GM12878 (cell line): ENCODE results near the gene PLET1. TPM values are rescaled to one million over a fixed set of nuclear protein-coding genes. Genes with fewer than 3 reads are reported as not detected.
A peak's percentile ranks its signal among the peaks of the same experiment; 100 is the strongest.

Source experiments
- ATAC-seq: fragments of 200-7000 bp; cut with Tn5 transposase; 3 replicates; pipeline ENCODE4 v1.9.1; 2020; ENCODE audit warnings: mild to moderate bottlenecking, moderate library complexity
- Bru-seq: library from RNA; stranded (reverse); fragments of 400-500 nt; gene quantifications from one replicate; lab custom pipeline; 2021; lab: Mats Ljungman, UMichigan
- BruChase-seq, 2 experiments: library from RNA; stranded (reverse); fragments of 400-500 nt; gene quantifications; one replicate each; lab custom pipeline; 2021; lab: Mats Ljungman, UMichigan
- BruUV-seq: library from RNA; stranded (reverse); fragments of 400-500 nt; replicated peaks from 2 replicates; lab custom pipeline; 2021; lab: Mats Ljungman, UMichigan
- CTCF ChIA-PET: fragments of 300-600 bp; sonication (Branson Sonifier 250); formaldehyde crosslinking; extraction: SDS; loops from one replicate; lab custom pipeline; 2021; ENCODE audit warnings: inconsistent platforms; lab: Yijun Ruan, JAX
- POLR2A ChIA-PET: fragments of 350-600 bp; formaldehyde crosslinking; extraction: SDS; loops from one replicate; lab custom pipeline; 2021; ENCODE audit warnings: inconsistent platforms; lab: Charles Lee
- RAD21 ChIA-PET: fragments of 300-600 bp; sonication (Branson Sonifier 250); formaldehyde crosslinking; loops from one replicate; lab custom pipeline; 2023; ENCODE audit warnings: antibody characterized with exemption; ENCODE audit not compliant: unreplicated experiment; lab: Charles Lee
- SMC1A ChIA-PET: fragments of 300-600 bp; sonication (Branson Sonifier 250); formaldehyde crosslinking; loops from one replicate; lab custom pipeline; 2023; ENCODE audit not compliant: unreplicated experiment, uncharacterized antibody; lab: Charles Lee
- DNase-seq: peaks from one replicate; pipeline ENCODE4 v3.0.0-alpha.2; 2011; ENCODE audit warnings: low read depth, low spot score
- FAIRE-seq: peaks from 3 replicates; lab custom pipeline; 2011; peaks lifted over from hg19 to GRCh38; lab: Jason Lieb, UNC
- H2AFZ ChIP-seq: 2 replicates; pipeline ENCODE4 v1.6.0; 2011; ENCODE audit warnings: low read depth, low read length, control low read depth; ENCODE audit not compliant: control insufficient read depth
- H3K27ac ChIP-seq: 2 replicates; pipeline ENCODE4 v1.5.1; 2011; ENCODE audit warnings: control low read depth; ENCODE audit not compliant: control insufficient read depth, insufficient read depth
- H3K27me3 ChIP-seq, 2 experiments: replicated peaks in 1 of 2; 2 replicates each; pipeline versions ENCODE4 v1.6.0 to v1.6.1; 2011; ENCODE audit warnings: low read length in 1 of 2; ENCODE audit not compliant: control insufficient read depth in 2 of 2, insufficient read depth in 2 of 2
- H3K36me3 ChIP-seq, 2 experiments: 2 replicates each; pipeline ENCODE4 v1.5.1; 2011; ENCODE audit warnings: low read length in 1 of 2; ENCODE audit not compliant: control insufficient read depth in 2 of 2, insufficient read depth in 2 of 2
- H3K4me1 ChIP-seq: 2 replicates; pipeline ENCODE4 v1.6.1; 2011; ENCODE audit warnings: mild to moderate bottlenecking, low read length, moderate library complexity, mixed read lengths; ENCODE audit not compliant: control insufficient read depth, insufficient read depth
- H3K4me2 ChIP-seq: 2 replicates; pipeline ENCODE4 v1.6.0; 2011; ENCODE audit warnings: control low read depth; ENCODE audit not compliant: control insufficient read depth, insufficient read depth
- H3K4me3 ChIP-seq: fragments of 200-600 bp; sonication (generic); 2 replicates; pipeline ENCODE4 v1.5.1; 2016
- H3K79me2 ChIP-seq: 2 replicates; pipeline ENCODE4 v1.6.0; 2011; ENCODE audit warnings: low read length; ENCODE audit not compliant: control insufficient read depth, insufficient read depth
- H3K9ac ChIP-seq: 2 replicates; pipeline ENCODE4 v1.8.0; 2011; ENCODE audit warnings: low read length, control low read depth, mixed read lengths; ENCODE audit not compliant: control insufficient read depth, insufficient read depth
- H3K9me3 ChIP-seq: replicated peaks from 3 replicates; pipeline ENCODE4 v1.5.1; 2011; ENCODE audit warnings: mild to moderate bottlenecking, low read length; ENCODE audit not compliant: control insufficient read depth, insufficient read depth
- H4K20me1 ChIP-seq: 2 replicates; pipeline ENCODE4 v1.6.0; 2011; ENCODE audit not compliant: control insufficient read depth, insufficient read depth
- BACH1 ChIP-seq: fragments of 450-650 bp; IDR thresholded peaks from 2 replicates; pipeline ENCODE4 v1.6.1; 2017; ENCODE audit warnings: mild to moderate bottlenecking, borderline replicate concordance
- HDAC6 ChIP-seq: fragments of 200-600 bp; sonication (generic); IDR thresholded peaks from one replicate; pipeline ENCODE4 v1.8.0; 2017; ENCODE audit warnings: antibody characterized with exemption; ENCODE audit not compliant: unreplicated experiment
- MYC ChIP-seq: IDR thresholded peaks from 2 replicates; pipeline ENCODE4 v1.6.1; 2011; ENCODE audit warnings: mild to moderate bottlenecking, low read length, moderate library complexity, inconsistent platforms; ENCODE audit not compliant: insufficient read depth, insufficient replicate concordance, insufficient read length, severe bottlenecking
- NR2F1 ChIP-seq: fragments of 450-650 bp; conservative IDR thresholded peaks from 2 replicates; pipeline ENCODE4 v1.6.1; 2017; ENCODE audit warnings: mild to moderate bottlenecking
- WGBS: methylation state at CpG from one replicate; pipeline ENCODE4 v1.1.6; 2016; ENCODE audit warnings: low lambda C conversion rate; ENCODE audit not compliant: insufficient replicate concordance, insufficient coverage; ENCODE audit errors: missing lambda C conversion rate; 5-methylcytosine and 5-hydroxymethylcytosine counted together
- in situ Hi-C: fragments of 300-500 bp; cut with MboI; formaldehyde crosslinking; loops from 9 replicates; pipeline ENCODE4 v1.14.3; 2018; ENCODE audit warnings: mixed read lengths
- intact Hi-C: fragments of 100-400 bp; cut with micrococcal nuclease; formaldehyde crosslinking; loops from one replicate; pipeline ENCODE4 v1.14.2; 2022; ENCODE audit not compliant: unreplicated experiment
- long read RNA-seq, 2 experiments: library from polyadenylated mRNA; unstranded; transcript quantifications; one replicate each; pipeline ENCODE4 v2.0.0, GENCODE V29; 2019 to 2020
- polyA minus RNA-seq, 3 experiments: library from RNA; depleted of rRNA, polyadenylated mRNA; stranded (reverse); fragments of >200 nt; gene quantifications; 2 replicates each; pipeline ENCODE4 v1.2.3, GENCODE V29; 2011
- polyA plus RNA-seq, 11 experiments: library from polyadenylated mRNA; depleted of rRNA in 4 of 11; unstranded in 6 of 11; stranded (reverse) in 5 of 11; fragments of >200 nt; fragmentation: Nextera tagmentation in 4 of 11; fragmentation: Illumina TruSeq in 1 of 11; extraction: Ambion mirVana in 4 of 11; extraction: Trizol in 1 of 11; gene quantifications; 1 replicate in 1 of 11; 2 replicates in 10 of 11; pipeline versions ENCODE4 v1.2.1 to v1.2.3, GENCODE V29; 2011 to 2016; ENCODE audit warnings: inconsistent platforms in 2 of 11, missing spikeins in 2 of 11, low read depth in 1 of 11
- total RNA-seq, 4 experiments: library from RNA; depleted of rRNA in 3 of 4; stranded (reverse); fragments of >200 nt in 3 of 4; fragmentation: Illumina TruSeq in 1 of 4; extraction: Trizol in 1 of 4; gene quantifications; 2 replicates each; pipeline versions ENCODE4 v1.2.1 to v1.2.3, GENCODE V29; 2013 to 2021

PLET1 gene, protein sequence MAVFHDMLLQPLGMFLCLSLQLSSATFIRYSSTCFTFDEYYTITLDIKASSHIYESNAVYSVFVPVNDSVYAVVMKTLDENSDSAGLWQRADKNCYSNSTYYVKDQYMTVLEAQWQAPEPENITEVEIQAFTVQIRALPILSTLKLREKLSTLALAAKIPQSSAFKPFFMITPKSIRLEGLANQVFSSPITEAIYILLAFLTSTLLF
- not detected in 2 replicates for total RNA-seq (2013; cell fraction: nucleolus; rRNA removed)
- total RNA-seq (2014; rRNA removed) (not detected in 2 replicates), total RNA-seq (2014; rRNA removed; fragmentation: Illumina TruSeq; extraction: Trizol) (not detected in 2 replicates), total RNA-seq (2021) (not detected in 2 replicates), polyA plus RNA-seq (2011; rRNA removed) (not detected in 2 replicates), polyA plus RNA-seq (2014; fragmentation: Illumina TruSeq; extraction: Trizol) (not detected in 2 replicates), polyA plus RNA-seq (2014; fragmentation: Nextera tagmentation; extraction: Ambion mirVana) (not detected), polyA plus RNA-seq (2014; rRNA removed) (not detected in 2 replicates), polyA plus RNA-seq (2016; fragmentation: Nextera tagmentation; extraction: Ambion mirVana) (not detected), polyA minus RNA-seq (2011; rRNA and poly(A)+ RNA removed) (not detected in 2 replicates), Bru-seq, nascent RNA (percentile 6 among the genes with signal in this experiment), BruChase-seq, experiment 1, labeled RNA remaining after a 6-hour chase (percentile 14 among the genes with signal in this experiment), BruChase-seq, experiment 2, labeled RNA remaining after a 2-hour chase (not detected)
- not detected for polyA plus RNA-seq (2011; ENCODE audit: low read depth)
- polyA plus RNA-seq (2011; cell fraction: cytosol; rRNA removed): not detected in 2 replicates
- polyA plus RNA-seq (2011; cell fraction: nucleus; rRNA removed): not detected in 2 replicates
- polyA plus RNA-seq (2012): not detected in 2 replicates
- polyA minus RNA-seq (2011; cell fraction: cytosol; rRNA and poly(A)+ RNA removed): not detected in 2 replicates
- not detected in 2 replicates for polyA minus RNA-seq (2011; cell fraction: nucleus; rRNA and poly(A)+ RNA removed)
- long read RNA-seq, experiment 1: 0 reads
- long read RNA-seq, experiment 2, partial matches to known transcripts: 0 of 1 reads
- long read RNA-seq, experiment 2, other reads (novel, unspliced or antisense): 1 of 1 reads

DNA sequence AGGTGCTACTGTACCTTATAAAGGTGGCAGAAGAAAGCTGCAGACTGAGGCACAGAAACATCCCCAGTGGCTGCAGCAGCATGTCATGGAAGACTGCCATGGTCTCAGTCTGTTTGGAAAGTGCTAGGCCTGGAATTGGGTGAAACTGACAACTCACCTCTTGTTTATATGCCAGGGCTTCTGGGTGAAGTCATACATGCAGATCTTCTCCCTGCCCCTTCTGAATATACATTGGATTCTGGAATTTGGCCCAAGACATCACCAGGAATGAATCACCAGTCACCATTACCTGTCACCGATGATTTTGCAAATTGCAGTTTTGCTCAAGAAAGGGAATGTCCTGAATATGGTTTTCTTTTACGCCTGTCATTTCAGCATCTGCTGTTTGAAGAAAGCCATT, at the start of gene PLET1:
Gene PLET1, minus strand, starts transcription at position 371 of the 400 bp plus-strand sequence. Its CDS starts 271 bp downstream, at position 100.
- in situ Hi-C loops (no loop called here), intact Hi-C loops (no loop called here)
- Histone ChIP-seq H3K4me2 (no peak within 1 kb of the TSS), H4K20me1 (no peaks in the 10 kb centered on the region), H2AFZ (no peak within 1 kb of the TSS), H3K4me1 (no peaks in the 10 kb centered on the region), H3K36me3 (no peaks in the 10 kb centered on the region), H3K9ac (no peak within 1 kb of the TSS), H3K4me3 (no peak within 1 kb of the TSS), H3K27ac (no peak within 1 kb of the TSS), H3K9me3 (no peaks in the 10 kb centered on the region), H3K27me3 (no peaks in the 10 kb centered on the region), H3K79me2 (no peaks in the 10 kb centered on the region)
- RAD21 ChIA-PET: no interaction called here
- DNase-seq (no peak), FAIRE-seq (no peak), ATAC-seq (no peak)
- SMC1A ChIA-PET: interaction anchor here (1.4 kb wide), 1 partner anchor 19 kb away, joined by 5 read pairs; no protein-coding TSS in a partner anchor
- TF ChIP-seq NR2F1 (no peak), MYC (no peak), HDAC6 (no peak), BACH1 (no peak)
- WGBS: 89% methylated on average over 2 of the region's 2 CpGs
- CTCF ChIA-PET: no interaction called here
- POLR2A ChIA-PET: no interaction called here
- BruUV-seq: no TSS peak
